Upper lobe of right lung (tissue), 1 donor: Measurements from ENCODE around the gene QRICH1. TPM values are rescaled to one million over a fixed set of nuclear protein-coding genes. Genes with fewer than 3 reads are reported as not detected.
"Not testable (repeated sequence)": the region's sequence is repeated elsewhere in the genome, so short reads cannot be mapped to it uniquely, and the experiment has no call there.

Experiments used
- ATAC-seq: fragments of 200-7000 bp; cut with Tn5 transposase; one replicate; pipeline ENCODE4 v1.9.1; 2020; ENCODE audit warnings: mild to moderate bottlenecking, moderate library complexity
- DNase-seq: peaks from one replicate; pipeline ENCODE4 v3.0.0-alpha.2; 2020
- H3K27ac ChIP-seq: fragments of 200-600 bp; one replicate; pipeline ENCODE4 v1.8.0; 2022
- H3K27me3 ChIP-seq: fragments of 200-600 bp; one replicate; pipeline ENCODE4 v1.8.0; 2022; ENCODE audit warnings: mild to moderate bottlenecking
- H3K36me3 ChIP-seq: fragments of 200-600 bp; one replicate; pipeline ENCODE4 v1.8.0; 2022
- H3K4me1 ChIP-seq: fragments of 200-600 bp; one replicate; pipeline ENCODE4 v1.8.0; 2022
- H3K4me3 ChIP-seq: fragments of 200-600 bp; one replicate; pipeline ENCODE4 v1.8.0; 2022; ENCODE audit warnings: mild to moderate bottlenecking
- H3K9me3 ChIP-seq: fragments of 200-600 bp; one replicate; pipeline ENCODE4 v1.8.0; 2022
- intact Hi-C: fragments of 100-400 bp; cut with DNase I; formaldehyde crosslinking; loops from one replicate; pipeline ENCODE4 v1.11.0; 2022
- total RNA-seq: library from RNA; stranded (reverse); fragmentation: NEBNext Ultra II Directional; extraction: Animal tissue kit (Norgen Biotek cat#: 25700); gene quantifications from one replicate; pipeline ENCODE4 v1.2.1, GENCODE V29; 2021
- TF ChIP-seq, protein P1 (sequence below): fragments of 200-600 bp; IDR thresholded peaks from one replicate; pipeline ENCODE4 v1.8.0; 2022; ENCODE audit warnings: antibody characterized with exemption
- donor health status: DM: no; HTN: yes; CAD: no; lungs with severe emphysema.

The QRICH1 gene
- total RNA-seq, 1 donor from 2014 or later, result 83.9 TPM

- Histone ChIP-seq H3K4me3 (no peak overlapping the region), H3K4me1 (peaks cover 19% of the 10 kb centered on the region), H3K36me3 (peaks cover 30% of the 10 kb centered on the region), H3K27me3 (no peaks in the 10 kb centered on the region), H3K27ac (no peak overlapping the region), H3K9me3 (no peaks in the 10 kb centered on the region)
- TF ChIP-seq, protein P1, sequence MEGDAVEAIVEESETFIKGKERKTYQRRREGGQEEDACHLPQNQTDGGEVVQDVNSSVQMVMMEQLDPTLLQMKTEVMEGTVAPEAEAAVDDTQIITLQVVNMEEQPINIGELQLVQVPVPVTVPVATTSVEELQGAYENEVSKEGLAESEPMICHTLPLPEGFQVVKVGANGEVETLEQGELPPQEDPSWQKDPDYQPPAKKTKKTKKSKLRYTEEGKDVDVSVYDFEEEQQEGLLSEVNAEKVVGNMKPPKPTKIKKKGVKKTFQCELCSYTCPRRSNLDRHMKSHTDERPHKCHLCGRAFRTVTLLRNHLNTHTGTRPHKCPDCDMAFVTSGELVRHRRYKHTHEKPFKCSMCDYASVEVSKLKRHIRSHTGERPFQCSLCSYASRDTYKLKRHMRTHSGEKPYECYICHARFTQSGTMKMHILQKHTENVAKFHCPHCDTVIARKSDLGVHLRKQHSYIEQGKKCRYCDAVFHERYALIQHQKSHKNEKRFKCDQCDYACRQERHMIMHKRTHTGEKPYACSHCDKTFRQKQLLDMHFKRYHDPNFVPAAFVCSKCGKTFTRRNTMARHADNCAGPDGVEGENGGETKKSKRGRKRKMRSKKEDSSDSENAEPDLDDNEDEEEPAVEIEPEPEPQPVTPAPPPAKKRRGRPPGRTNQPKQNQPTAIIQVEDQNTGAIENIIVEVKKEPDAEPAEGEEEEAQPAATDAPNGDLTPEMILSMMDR, result no peak
- DNase-seq, result no peak
- ATAC-seq, result no peak
- intact Hi-C loops, result no loop called here
Measured at GRCh38 chr3:49015072-49015471, 78.8 kb downstream of the QRICH1 start.

DNA sequence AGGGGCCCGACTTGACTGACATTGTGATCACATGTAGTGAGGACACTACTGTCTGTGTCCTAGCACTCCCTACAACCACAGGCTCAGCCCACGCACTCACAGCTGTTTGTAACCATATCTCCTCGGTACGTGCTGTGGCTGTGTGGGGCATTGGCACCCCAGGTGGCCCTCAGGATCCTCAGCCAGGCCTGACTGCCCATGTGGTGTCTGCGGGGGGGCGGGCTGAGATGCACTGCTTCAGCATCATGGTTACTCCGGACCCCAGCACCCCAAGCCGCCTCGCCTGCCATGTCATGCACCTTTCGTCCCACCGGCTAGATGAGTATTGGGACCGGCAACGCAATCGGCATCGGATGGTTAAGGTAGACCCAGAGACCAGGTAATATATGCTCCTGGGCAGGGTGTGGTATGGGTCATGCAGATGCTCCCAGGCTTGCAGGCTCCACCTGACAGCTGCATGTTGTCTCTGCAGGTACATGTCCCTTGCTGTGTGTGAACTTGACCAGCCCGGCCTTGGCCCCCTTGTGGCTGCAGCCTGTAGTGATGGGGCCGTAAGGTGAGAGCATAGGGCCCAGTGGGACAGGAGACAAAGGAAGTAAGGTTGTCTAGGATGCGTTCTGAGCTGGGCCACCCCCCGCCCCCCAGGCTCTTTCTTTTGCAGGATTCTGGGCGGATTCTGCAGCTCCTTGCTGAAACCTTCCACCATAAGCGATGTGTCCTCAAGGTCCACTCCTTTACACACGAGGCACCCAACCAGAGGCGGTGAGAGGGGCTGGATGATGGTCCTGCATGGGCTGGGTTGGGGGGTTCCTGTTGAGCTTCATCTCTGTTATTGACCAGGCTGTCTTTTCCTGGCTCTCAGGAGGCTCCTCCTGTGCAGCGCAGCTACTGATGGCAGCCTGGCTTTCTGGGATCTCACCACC, 79.9 kb downstream of the QRICH1 start:
- DNase-seq (no peak), ATAC-seq (peak; percentile 36)
- intact Hi-C loops, result no loop called here
- Histone ChIP-seq H3K4me1 (peaks cover 10% of the 10 kb centered on the region), H3K27ac (no peak overlapping the region), H3K9me3 (no peaks in the 10 kb centered on the region), H3K36me3 (peaks cover 30% of the 10 kb centered on the region), H3K4me3 (no peak overlapping the region), H3K27me3 (no peaks in the 10 kb centered on the region)
- TF ChIP-seq, protein P1, result peak; percentile 44

DNA sequence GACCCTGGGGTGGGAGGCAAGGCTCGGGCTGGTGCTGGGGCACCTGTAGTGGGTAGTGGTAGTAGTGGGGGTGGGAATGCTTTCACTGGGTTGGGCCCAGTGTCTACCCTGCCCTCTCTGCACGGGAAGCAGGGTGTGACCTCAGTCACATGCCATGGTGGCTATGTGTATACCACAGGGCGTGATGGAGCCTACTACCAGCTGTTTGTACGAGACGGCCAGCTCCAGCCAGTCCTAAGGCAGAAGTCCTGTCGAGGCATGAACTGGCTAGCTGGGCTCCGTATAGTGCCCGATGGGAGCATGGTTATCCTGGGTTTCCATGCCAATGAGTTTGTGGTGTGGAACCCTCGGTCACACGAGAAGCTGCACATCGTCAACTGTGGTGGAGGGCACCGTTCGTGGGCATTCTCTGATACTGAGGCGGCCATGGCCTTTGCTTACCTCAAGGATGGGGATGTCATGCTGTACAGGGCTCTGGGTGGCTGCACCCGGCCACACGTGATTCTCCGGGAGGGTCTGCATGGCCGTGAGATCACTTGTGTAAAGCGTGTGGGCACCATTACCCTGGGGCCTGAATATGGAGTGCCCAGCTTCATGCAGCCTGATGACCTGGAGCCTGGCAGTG, 80.6 kb downstream of the QRICH1 start:
- ATAC-seq (no peak), DNase-seq (no peak)
- H3K9me3 ChIP-seq, result no peaks in the 10 kb centered on the region
- no peak overlapping the region for H3K4me3 ChIP-seq
- no peak overlapping the region for H3K27ac ChIP-seq
- H3K4me1 ChIP-seq, result peaks cover 15% of the 10 kb centered on the region
- no peaks in the 10 kb centered on the region for H3K27me3 ChIP-seq
- intact Hi-C loops, result no loop called here
- TF ChIP-seq, protein P1, result no peak
- peaks cover 30% of the 10 kb centered on the region for H3K36me3 ChIP-seq

- Histone ChIP-seq H3K9me3 (no peaks in the 10 kb centered on the region), H3K27ac (no peak overlapping the region), H3K36me3 (peaks cover 30% of the 10 kb centered on the region), H3K27me3 (no peaks in the 10 kb centered on the region), H3K4me1 (peaks cover 16% of the 10 kb centered on the region), H3K4me3 (no peak overlapping the region)
- TF ChIP-seq, protein P1, result no peak
- no peak for ATAC-seq
- no peak for DNase-seq
- intact Hi-C loops, result no loop called here
Measured at GRCh38 chr3:49012441-49013017, 81.3 kb downstream of the QRICH1 start.

GRCh38 chr3:49009396-49009795, 84.5 kb downstream of the QRICH1 start:
- Histone ChIP-seq H3K9me3 (no peaks in the 10 kb centered on the region), H3K4me1 (peaks cover 20% of the 10 kb centered on the region), H3K27me3 (no peaks in the 10 kb centered on the region), H3K27ac (no peak overlapping the region), H3K36me3 (peaks cover 11% of the 10 kb centered on the region), H3K4me3 (no peak overlapping the region)
- intact Hi-C loops, result no loop called here
- ATAC-seq (no peak), DNase-seq (no peak)
- TF ChIP-seq, protein P1, result no peak

DNA sequence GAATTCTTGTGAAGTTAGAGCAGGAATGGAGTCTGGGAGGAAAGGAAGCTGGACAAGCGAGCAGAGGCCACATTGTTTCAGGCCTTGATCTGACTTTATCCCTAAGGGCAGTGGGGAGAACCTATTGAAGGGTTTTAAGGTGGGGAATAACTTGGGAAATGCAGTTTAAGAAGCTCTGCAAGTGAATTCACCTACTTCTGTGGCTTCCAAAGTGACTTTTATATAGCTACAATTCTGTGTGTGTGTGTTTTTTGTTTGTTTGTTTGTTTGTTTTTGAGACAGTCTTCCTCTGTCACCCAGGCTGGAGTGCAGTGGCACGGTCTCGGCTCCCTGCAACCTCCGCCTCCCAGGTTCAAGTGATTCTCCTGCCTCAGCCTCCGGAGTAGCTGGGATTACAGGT, 85.2 kb downstream of the QRICH1 start:
- peak overlapping the region; percentile 89 for H3K27ac ChIP-seq
- intact Hi-C loops, H3K9me3 ChIP-seq, H3K36me3 ChIP-seq, H3K27me3 ChIP-seq, ATAC-seq, DNase-seq: not testable (repeated sequence)
- H3K4me3 ChIP-seq, result peak overlapping the region; percentile 67
- H3K4me1 ChIP-seq, result peaks cover 20% of the 10 kb centered on the region
